CD14-positive monocyte (primary cell): ENCODE results near the gene KAZN. TPM values are rescaled to one million over a fixed set of nuclear protein-coding genes. Genes with fewer than 3 reads are reported as not detected.
A peak's percentile ranks its signal among the peaks of the same experiment; 100 is the strongest.

Experiments used
- DNase-seq, 3 donors: peaks; one replicate each; pipeline ENCODE4 v3.0.0-alpha.2; 2011 to 2022
- H2AFZ ChIP-seq: 2 replicates; pipeline ENCODE4 v1.6.0; 2012; ENCODE audit warnings: mild to moderate bottlenecking, low read depth, low read length, inconsistent platforms; ENCODE audit not compliant: insufficient read depth, poor library complexity, severe bottlenecking
- H3K27ac ChIP-seq, 2 donors: 1 replicate in 1 of 2; 2 replicates in 1 of 2; pipeline ENCODE4 v1.5.1; 2012 to 2013; ENCODE audit warnings: low read length in 2 of 2, control low read depth in 1 of 2, inconsistent platforms in 1 of 2, low read depth in 1 of 2, mild to moderate bottlenecking in 1 of 2
- H3K27me3 ChIP-seq, 2 donors: one replicate each; pipeline versions ENCODE4 v1.6.0 to v1.6.1; 2011 to 2013; ENCODE audit warnings: low read length in 2 of 2; ENCODE audit not compliant: control insufficient read depth in 2 of 2, insufficient read depth in 2 of 2
- H3K36me3 ChIP-seq, 2 donors: replicated peaks in 1 of 2; 1 replicate in 1 of 2; 2 replicates in 1 of 2; pipeline versions ENCODE4 v1.5.1 to v1.6.1; 2012 to 2013; ENCODE audit warnings: low read length in 2 of 2, control low read depth in 1 of 2, inconsistent platforms in 1 of 2, mild to moderate bottlenecking in 1 of 2; ENCODE audit not compliant: insufficient read depth in 2 of 2, control insufficient read depth in 1 of 2
- H3K4me1 ChIP-seq, 2 donors: 1 replicate in 1 of 2; 2 replicates in 1 of 2; pipeline versions ENCODE4 v1.5.1 to v1.6.1; 2012 to 2013; ENCODE audit warnings: low read length in 2 of 2, control low read depth in 1 of 2, inconsistent platforms in 1 of 2, mild to moderate bottlenecking in 1 of 2, moderate library complexity in 1 of 2; ENCODE audit not compliant: insufficient read depth in 2 of 2, control insufficient read depth in 1 of 2
- H3K4me2 ChIP-seq: replicated peaks from 2 replicates; pipeline ENCODE3; 2012; ENCODE audit warnings: low read length, moderate library complexity, mild to moderate bottlenecking; ENCODE audit not compliant: poor library complexity, severe bottlenecking; ENCODE audit errors: extremely low read depth
- H3K4me3 ChIP-seq, 3 experiments: fragments of 200-600 bp in 1 of 3; sonication (generic) in 1 of 3; replicated peaks in 1 of 3; 1 replicate in 2 of 3; 2 replicates in 1 of 3; pipeline ENCODE4 v1.5.1; 2011 to 2013; ENCODE audit warnings: low read length in 3 of 3, mild to moderate bottlenecking in 3 of 3, control low read depth in 2 of 3, low read depth in 2 of 3, inconsistent platforms in 1 of 3, moderate library complexity in 1 of 3
- H3K79me2 ChIP-seq: 2 replicates; pipeline ENCODE4 v1.6.0; 2012; ENCODE audit warnings: mild to moderate bottlenecking, control low read depth, inconsistent platforms, low read length, moderate library complexity; ENCODE audit not compliant: insufficient read depth
- H3K9ac ChIP-seq: 2 replicates; pipeline ENCODE4 v1.6.0; 2017; ENCODE audit warnings: low read length, mild to moderate bottlenecking; ENCODE audit not compliant: insufficient read depth, poor library complexity, severe bottlenecking
- H3K9me3 ChIP-seq, 2 donors: replicated peaks in 1 of 2; 1 replicate in 1 of 2; 2 replicates in 1 of 2; pipeline versions ENCODE4 v1.5.1 to v1.6.1; 2012 to 2013; ENCODE audit warnings: low read length in 2 of 2, control low read depth in 1 of 2; ENCODE audit not compliant: control insufficient read depth in 1 of 2, insufficient read depth in 1 of 2
- H4K20me1 ChIP-seq: 2 replicates; pipeline ENCODE4 v1.6.0; 2012; ENCODE audit warnings: mild to moderate bottlenecking, low read length, control low read depth, moderate library complexity; ENCODE audit not compliant: insufficient read depth
- H3K27ac Mint-ChIP-seq, 7 donors: one replicate each; pipeline ENCODE4 v1.8.0; 2020; ENCODE audit warnings: mild to moderate bottlenecking in 7 of 7, mixed read lengths in 7 of 7, moderate library complexity in 6 of 7, inconsistent platforms in 2 of 7
- H3K27me3 Mint-ChIP-seq, 3 donors: one replicate each; pipeline ENCODE4 v1.8.0; 2021 to 2022; ENCODE audit warnings: low read depth in 3 of 3, mild to moderate bottlenecking in 3 of 3, mixed read lengths in 3 of 3, moderate library complexity in 3 of 3, inconsistent platforms in 1 of 3
- H3K36me3 Mint-ChIP-seq, 2 donors: one replicate each; pipeline ENCODE4 v1.8.0; 2020; ENCODE audit warnings: mixed read lengths in 2 of 2, inconsistent platforms in 1 of 2, mild to moderate bottlenecking in 1 of 2
- H3K4me1 Mint-ChIP-seq: one replicate; pipeline ENCODE4 v1.8.0; 2020; ENCODE audit warnings: mild to moderate bottlenecking, mixed read lengths
- H3K4me3 Mint-ChIP-seq, 2 donors: one replicate each; pipeline ENCODE4 v1.8.0; 2020; ENCODE audit warnings: mild to moderate bottlenecking in 2 of 2, mixed read lengths in 2 of 2, moderate library complexity in 1 of 2
- H3K9me3 Mint-ChIP-seq, 7 donors: one replicate each; pipeline ENCODE4 v1.8.0; 2020 to 2022; ENCODE audit warnings: mixed read lengths in 7 of 7, mild to moderate bottlenecking in 6 of 7, moderate library complexity in 6 of 7, inconsistent platforms in 2 of 7
- WGBS: methylation state at CpG from one replicate; pipeline ENCODE4 v1.1.5; 2013; ENCODE audit warnings: missing lambda C conversion rate; ENCODE audit not compliant: insufficient coverage; 5-methylcytosine and 5-hydroxymethylcytosine counted together
- intact Hi-C, 2 donors: fragments of 100-400 bp; cut with micrococcal nuclease; formaldehyde crosslinking; loops; one replicate each; pipeline versions ENCODE4 v1.15.0 to v1.15.1; 2023
- polyA plus RNA-seq, 3 donors: library from polyadenylated mRNA; depleted of rRNA in 1 of 3; unstranded in 2 of 3; stranded (reverse) in 1 of 3; fragments of 300-500 nt in 2 of 3; fragments of >200 nt in 1 of 3; fragmentation: Illumina TruSeq in 2 of 3; gene quantifications; 1 replicate in 2 of 3; 2 replicates in 1 of 3; pipeline ENCODE4 v1.2.3, GENCODE V29; 2012 to 2021
- TF ChIP-seq, protein P1 (sequence below): fragments of 200-600 bp; IDR thresholded peaks from one replicate; pipeline ENCODE4 v1.8.0; 2022; ENCODE audit warnings: antibody characterized with exemption, mild to moderate bottlenecking

Gene KAZN
- polyA plus RNA-seq, 3 donors: not detected

DNA sequence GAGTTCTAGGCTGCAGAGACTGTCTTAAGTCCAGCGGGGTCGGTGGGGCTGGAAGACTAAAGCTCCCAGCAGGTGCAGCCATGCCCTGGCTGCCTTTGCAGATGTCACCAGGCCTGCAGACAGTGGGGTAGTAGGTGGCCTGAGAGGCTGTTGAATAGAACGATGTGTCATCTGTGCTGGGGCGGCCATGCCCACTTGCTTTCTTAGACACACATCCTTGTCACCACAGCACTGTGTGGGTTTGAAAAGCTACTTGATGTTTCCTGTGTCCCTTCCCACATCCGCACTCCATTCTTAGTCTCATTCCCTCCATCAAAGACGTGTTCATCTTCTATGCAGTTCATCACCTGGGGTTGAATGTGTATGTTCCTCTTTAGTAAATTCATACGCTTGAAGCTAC lies 370.5 kb downstream of the KAZN start:
- Histone ChIP-seq H3K27ac (no peak overlapping the region), H3K9ac (no peak overlapping the region), H3K4me2 (no peak overlapping the region), H3K79me2 (no peaks in the 10 kb centered on the region), H3K9me3 (peaks cover 0 to 4% of the 10 kb centered on the region in 2 donors), H3K27me3 (no peaks in the 10 kb centered on the region), H4K20me1 (no peaks in the 10 kb centered on the region), H3K4me3 (no peak overlapping the region), H3K4me1 (no peaks in the 10 kb centered on the region), H3K36me3 (no peaks in the 10 kb centered on the region), H2AFZ (no peak overlapping the region)
- Mint-ChIP-seq H3K4me1 (no peaks in the 10 kb centered on the region), H3K36me3 (no peaks in the 10 kb centered on the region), H3K27ac (peak overlapping the region in 1 of 7 donors; percentile 9), H3K9me3 (peaks cover 0 to 10% (median 3%) of the 10 kb centered on the region in 7 donors), H3K4me3 (no peak overlapping the region), H3K27me3 (peaks cover 2 to 5% (median 4%) of the 10 kb centered on the region in 3 donors)
- TF ChIP-seq, protein P1, sequence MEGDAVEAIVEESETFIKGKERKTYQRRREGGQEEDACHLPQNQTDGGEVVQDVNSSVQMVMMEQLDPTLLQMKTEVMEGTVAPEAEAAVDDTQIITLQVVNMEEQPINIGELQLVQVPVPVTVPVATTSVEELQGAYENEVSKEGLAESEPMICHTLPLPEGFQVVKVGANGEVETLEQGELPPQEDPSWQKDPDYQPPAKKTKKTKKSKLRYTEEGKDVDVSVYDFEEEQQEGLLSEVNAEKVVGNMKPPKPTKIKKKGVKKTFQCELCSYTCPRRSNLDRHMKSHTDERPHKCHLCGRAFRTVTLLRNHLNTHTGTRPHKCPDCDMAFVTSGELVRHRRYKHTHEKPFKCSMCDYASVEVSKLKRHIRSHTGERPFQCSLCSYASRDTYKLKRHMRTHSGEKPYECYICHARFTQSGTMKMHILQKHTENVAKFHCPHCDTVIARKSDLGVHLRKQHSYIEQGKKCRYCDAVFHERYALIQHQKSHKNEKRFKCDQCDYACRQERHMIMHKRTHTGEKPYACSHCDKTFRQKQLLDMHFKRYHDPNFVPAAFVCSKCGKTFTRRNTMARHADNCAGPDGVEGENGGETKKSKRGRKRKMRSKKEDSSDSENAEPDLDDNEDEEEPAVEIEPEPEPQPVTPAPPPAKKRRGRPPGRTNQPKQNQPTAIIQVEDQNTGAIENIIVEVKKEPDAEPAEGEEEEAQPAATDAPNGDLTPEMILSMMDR: no peak
- no peak for DNase-seq
- WGBS: 83% methylated on average over 3 of the region's 7 CpGs
- intact Hi-C loops: no loop called here

DNA sequence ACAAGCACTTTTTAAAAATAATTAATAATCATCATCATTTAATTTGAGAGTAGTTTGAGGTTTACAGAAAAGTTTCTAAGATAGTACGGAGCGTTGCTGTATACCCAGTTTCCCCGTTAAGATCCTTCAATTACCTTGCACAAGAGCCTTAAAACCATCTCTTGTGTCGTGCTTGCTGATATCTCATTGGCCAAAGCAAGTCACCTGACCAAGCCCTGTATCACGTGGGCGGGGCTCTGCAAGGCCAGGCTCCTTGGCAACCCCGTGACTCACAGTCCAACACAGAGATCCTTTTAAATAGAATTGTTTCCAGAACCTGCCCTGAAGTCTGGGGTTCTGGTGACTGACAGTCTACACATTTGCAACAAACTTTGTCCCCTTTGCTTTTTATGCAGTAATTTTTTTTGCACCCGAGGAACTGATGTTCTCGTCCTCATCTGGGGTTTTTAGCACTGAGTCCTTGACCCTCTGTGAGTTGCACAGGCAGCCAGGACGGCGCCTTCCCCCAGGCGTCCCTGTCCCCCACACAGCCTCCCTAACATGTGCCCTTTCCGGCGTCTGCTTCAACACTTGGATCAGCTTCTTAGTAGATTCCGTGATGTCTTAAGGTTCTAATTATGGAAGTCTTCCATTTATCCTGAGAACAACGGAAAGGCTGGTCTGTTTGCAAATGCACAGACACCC lies 371.8 kb downstream of the KAZN start:
- no peaks in the 10 kb centered on the region for H3K27me3 ChIP-seq
- no peak overlapping the region for H3K4me3 ChIP-seq
- no peak overlapping the region for H3K9ac ChIP-seq
- no peaks in the 10 kb centered on the region for H3K4me1 ChIP-seq
- H2AFZ ChIP-seq: no peak overlapping the region
- Mint-ChIP-seq H3K27me3 (peaks cover 2 to 3% (median 2%) of the 10 kb centered on the region in 3 donors), H3K9me3 (peaks cover 0 to 10% (median 3%) of the 10 kb centered on the region in 7 donors), H3K4me1 (no peaks in the 10 kb centered on the region), H3K27ac (no peak overlapping the region), H3K36me3 (no peaks in the 10 kb centered on the region), H3K4me3 (no peak overlapping the region)
- peak in 2 of 3 donors; percentile 11 to 45 for DNase-seq
- TF ChIP-seq, protein P1: no peak
- H3K27ac ChIP-seq: no peak overlapping the region
- no peaks in the 10 kb centered on the region for H4K20me1 ChIP-seq
- H3K9me3 ChIP-seq: peaks cover 0 to 5% of the 10 kb centered on the region in 2 donors
- intact Hi-C loops: no loop called here
- H3K36me3 ChIP-seq: no peaks in the 10 kb centered on the region
- no peaks in the 10 kb centered on the region for H3K79me2 ChIP-seq
- H3K4me2 ChIP-seq: no peak overlapping the region
- WGBS: 77% methylated on average over 8 of the region's 16 CpGs
